WTC11 (cell line): ENCODE measurements around the gene NFE2L3. TPM values are rescaled to one million over a fixed set of nuclear protein-coding genes. Genes with fewer than 3 reads are reported as not detected.

ENCODE experiments used
- ATAC-seq: fragments of 200-7000 bp; cut with Tn5 transposase; 2 replicates; pipeline ENCODE4 v1.10.0; 2021; ENCODE audit warnings: mild to moderate bottlenecking, moderate library complexity
- CTCF ChIA-PET: fragments of 300-600 bp; sonication (Branson Sonifier 250); formaldehyde crosslinking; loops from one replicate; lab custom pipeline; 2021; ENCODE audit warnings: antibody characterized with exemption; lab: Charles Lee
- POLR2A ChIA-PET: fragments of 350-600 bp; sonication (Branson Sonifier 250); formaldehyde crosslinking; loops from one replicate; lab custom pipeline; 2021; ENCODE audit warnings: antibody characterized with exemption; lab: Charles Lee
- DNase-seq: peaks from one replicate; pipeline ENCODE4 v3.0.0; 2021; ENCODE audit warnings: low spot score
- H3K27ac Mint-ChIP-seq: 2 replicates; pipeline ENCODE4 v1.8.0; 2021; ENCODE audit warnings: mixed read lengths
- H3K27me3 Mint-ChIP-seq: 2 replicates; pipeline ENCODE4 v1.8.0; 2021; ENCODE audit warnings: low read depth, mild to moderate bottlenecking, moderate library complexity, mixed read lengths
- H3K36me3 Mint-ChIP-seq: 2 replicates; pipeline ENCODE4 v1.8.0; 2021; ENCODE audit warnings: mixed read lengths
- H3K4me1 Mint-ChIP-seq: 2 replicates; pipeline ENCODE4 v1.8.0; 2022; ENCODE audit warnings: mixed read lengths
- H3K4me3 Mint-ChIP-seq: 2 replicates; pipeline ENCODE4 v1.8.0; 2021; ENCODE audit warnings: mild to moderate bottlenecking, moderate library complexity, mixed read lengths
- H3K9me3 Mint-ChIP-seq: 2 replicates; pipeline ENCODE4 v1.8.0; 2021; ENCODE audit warnings: mixed read lengths
- AR ChIP-seq: fragments of 250-450 bp; sonication (Bioruptor Pico); IDR thresholded peaks from 2 replicates; pipeline ENCODE4 v1.9.0; 2021; ENCODE audit warnings: mild to moderate bottlenecking
- CREB1 ChIP-seq: sonication (generic); formaldehyde crosslinking; IDR thresholded peaks from 2 replicates; pipeline ENCODE4 v1.8.0; 2023; ENCODE audit warnings: mild to moderate bottlenecking, missing genetic modification reagents
- ESRRA ChIP-seq: sonication (generic); formaldehyde crosslinking; IDR thresholded peaks from 2 replicates; pipeline ENCODE4 v1.8.1; 2022; ENCODE audit warnings: mild to moderate bottlenecking, missing genetic modification reagents, borderline replicate concordance
- ETV6 ChIP-seq: sonication (generic); formaldehyde crosslinking; IDR thresholded peaks from 2 replicates; pipeline ENCODE4 v1.8.1; 2022; ENCODE audit warnings: mild to moderate bottlenecking, missing genetic modification reagents
- FOXP1 ChIP-seq: sonication (generic); formaldehyde crosslinking; IDR thresholded peaks from 2 replicates; pipeline ENCODE4 v1.8.0; 2022; ENCODE audit warnings: missing genetic modification reagents, mild to moderate bottlenecking, moderate library complexity, borderline replicate concordance
- HMGA2 ChIP-seq: fragments of 250-450 bp; sonication (Bioruptor Pico); IDR thresholded peaks from 2 replicates; pipeline ENCODE4 v1.4.0; 2021; ENCODE audit warnings: mild to moderate bottlenecking, moderate library complexity
- KAT7 ChIP-seq: sonication (generic); formaldehyde crosslinking; IDR thresholded peaks from 2 replicates; pipeline ENCODE4 v1.8.1; 2023; ENCODE audit warnings: missing genetic modification reagents, mild to moderate bottlenecking, borderline replicate concordance
- MYBL2 ChIP-seq: sonication (generic); formaldehyde crosslinking; IDR thresholded peaks from 2 replicates; pipeline ENCODE4 v1.8.1; 2023; ENCODE audit warnings: mild to moderate bottlenecking, moderate library complexity, missing genetic modification reagents
- NFATC4 ChIP-seq: fragments of 250-450 bp; sonication (Bioruptor Pico); IDR thresholded peaks from 2 replicates; pipeline ENCODE4 v1.9.0; 2021; ENCODE audit warnings: mild to moderate bottlenecking
- NFE2L1 ChIP-seq: sonication (generic); formaldehyde crosslinking; IDR thresholded peaks from 2 replicates; pipeline ENCODE4 v1.8.1; 2023; ENCODE audit warnings: missing genetic modification reagents
- RELA ChIP-seq: sonication (generic); formaldehyde crosslinking; IDR thresholded peaks from 2 replicates; pipeline ENCODE4 v1.8.1; 2022; ENCODE audit warnings: missing genetic modification reagents, mild to moderate bottlenecking, borderline replicate concordance
- SMAD4 ChIP-seq: sonication (generic); formaldehyde crosslinking; IDR thresholded peaks from 2 replicates; pipeline ENCODE4 v1.8.0; 2022; ENCODE audit warnings: mild to moderate bottlenecking, missing genetic modification reagents
- STAT6 ChIP-seq: sonication (generic); formaldehyde crosslinking; conservative IDR thresholded peaks from 2 replicates; pipeline ENCODE4 v1.8.1; 2023; ENCODE audit warnings: mild to moderate bottlenecking, low read depth, missing genetic modification reagents, moderate library complexity
- TEAD1 ChIP-seq: sonication (generic); formaldehyde crosslinking; IDR thresholded peaks from 2 replicates; pipeline ENCODE4 v1.8.0; 2022; ENCODE audit warnings: mild to moderate bottlenecking, missing genetic modification reagents
- TP53 ChIP-seq: sonication (generic); formaldehyde crosslinking; IDR thresholded peaks from 2 replicates; pipeline ENCODE4 v1.8.1; 2023; ENCODE audit warnings: mild to moderate bottlenecking, missing genetic modification reagents
- ZBTB21 ChIP-seq: sonication (generic); formaldehyde crosslinking; IDR thresholded peaks from 2 replicates; pipeline ENCODE4 v1.8.1; 2023; ENCODE audit warnings: mild to moderate bottlenecking, missing genetic modification reagents, borderline replicate concordance
- ZNF219 ChIP-seq: sonication (generic); formaldehyde crosslinking; IDR thresholded peaks from 2 replicates; pipeline ENCODE4 v1.8.0; 2023; ENCODE audit warnings: missing genetic modification reagents, mild to moderate bottlenecking, borderline replicate concordance
- ZNF416 ChIP-seq: fragments of 250-450 bp; sonication (Bioruptor Pico); IDR thresholded peaks from 2 replicates; pipeline ENCODE4 v1.9.0; 2021; ENCODE audit warnings: mild to moderate bottlenecking, inconsistent platforms
- ZNF423 ChIP-seq: fragments of 250-450 bp; sonication (Bioruptor Pico); IDR thresholded peaks from 2 replicates; pipeline ENCODE4 v2.1.2; 2022; ENCODE audit warnings: mild to moderate bottlenecking, moderate library complexity
- total RNA-seq: library from RNA; stranded (reverse); gene quantifications from 3 replicates; pipeline ENCODE4 v1.2.3, GENCODE V29; 2021
- TF ChIP-seq, protein P1 (sequence below): fragments of 250-450 bp; sonication (Bioruptor Pico); IDR thresholded peaks from 2 replicates; pipeline ENCODE4 v1.8.0; 2021; ENCODE audit warnings: mild to moderate bottlenecking
- TF ChIP-seq, protein P2 (sequence below): sonication (generic); formaldehyde crosslinking; IDR thresholded peaks from 2 replicates; pipeline ENCODE4 v1.8.0; 2022; ENCODE audit warnings: missing genetic modification reagents

NFE2L3 gene
- total RNA-seq, 1 experiment from 2014 or later = 66.8 TPM

DNA sequence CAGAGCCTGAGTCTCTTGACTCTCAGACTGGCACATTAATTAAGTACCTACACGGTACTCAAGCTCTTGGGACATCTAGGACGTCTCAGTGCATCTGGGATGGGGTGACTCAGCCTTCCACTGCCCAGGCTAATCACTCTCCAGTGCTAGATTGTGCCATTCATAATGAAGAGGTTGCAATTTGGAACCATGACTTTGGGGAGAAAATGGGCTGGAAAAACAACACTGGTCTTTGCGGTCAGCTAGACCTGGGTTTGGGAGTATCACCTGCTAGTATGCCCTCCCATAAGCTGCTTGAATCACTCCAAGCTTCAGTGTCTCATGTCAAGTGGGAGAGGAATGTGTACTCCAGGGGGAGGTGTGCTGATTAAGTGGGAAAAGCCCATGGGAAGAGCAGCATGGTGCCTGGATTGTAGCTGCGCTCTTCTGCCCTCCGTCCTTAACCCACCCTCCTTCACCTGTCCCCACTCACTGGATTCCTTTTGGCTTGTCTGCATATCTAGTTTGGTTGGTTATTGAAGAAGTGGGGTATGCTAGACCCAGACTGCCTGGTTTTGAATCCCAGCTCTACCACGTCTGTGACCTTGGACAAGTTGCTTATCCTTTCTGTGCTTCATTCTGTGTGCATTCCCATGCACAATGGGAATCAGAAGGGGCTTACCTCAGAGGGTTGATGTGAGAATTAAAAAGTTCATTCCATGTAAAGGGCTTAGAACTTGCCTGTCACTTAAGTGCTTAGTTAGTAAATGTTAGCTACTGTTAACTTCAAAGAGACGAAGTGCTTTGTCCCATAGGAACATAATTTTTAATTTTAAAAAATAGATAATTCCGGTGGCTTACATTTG lies 3.8 kb downstream of the NFE2L3 start:
- ATAC-seq (peak; percentile 2; the same call in 1 of the 2 replicates), DNase-seq (no peak)
- Mint-ChIP-seq H3K4me1 (peaks cover 84% of the 10 kb centered on the region), H3K27me3 (no peaks in the 10 kb centered on the region; the same call in 1 of the 2 replicates), H3K27ac (peak overlapping the region; percentile 93), H3K36me3 (peaks cover under 1% of the 10 kb centered on the region), H3K4me3 (peak overlapping the region; percentile 89), H3K9me3 (no peaks in the 10 kb centered on the region)
- CTCF ChIA-PET = interaction anchor here (0.6 to 1.2 kb wide), 4 partner anchors 65 to 122 kb away, joined by 3 to 4 read pairs (median 3); no protein-coding TSS in a partner anchor
- POLR2A ChIA-PET = interaction anchor here (0.6 to 3.0 kb wide), 5 partner anchors 33 to 249 kb away, joined by 3 to 15 read pairs (median 4); partner anchors contain the start of gene CBX3
- TF ChIP-seq TEAD1 (CRISPR knock-in tag) (no peak), SMAD4 (CRISPR knock-in tag) (no peak), ESRRA (CRISPR knock-in tag) (no peak), KAT7 (CRISPR knock-in tag) (no peak), HMGA2 (CRISPR knock-in tag) (no peak), ZNF219 (CRISPR knock-in tag) (no peak), NFATC4 (no peak), ZNF423 (CRISPR knock-in tag) (no peak), CREB1 (CRISPR knock-in tag) (no peak), RELA (no peak), TP53 (no peak), STAT6 (CRISPR knock-in tag) (no peak), ZNF416 (CRISPR knock-in tag) (no peak)
- TF ChIP-seq, protein P1, sequence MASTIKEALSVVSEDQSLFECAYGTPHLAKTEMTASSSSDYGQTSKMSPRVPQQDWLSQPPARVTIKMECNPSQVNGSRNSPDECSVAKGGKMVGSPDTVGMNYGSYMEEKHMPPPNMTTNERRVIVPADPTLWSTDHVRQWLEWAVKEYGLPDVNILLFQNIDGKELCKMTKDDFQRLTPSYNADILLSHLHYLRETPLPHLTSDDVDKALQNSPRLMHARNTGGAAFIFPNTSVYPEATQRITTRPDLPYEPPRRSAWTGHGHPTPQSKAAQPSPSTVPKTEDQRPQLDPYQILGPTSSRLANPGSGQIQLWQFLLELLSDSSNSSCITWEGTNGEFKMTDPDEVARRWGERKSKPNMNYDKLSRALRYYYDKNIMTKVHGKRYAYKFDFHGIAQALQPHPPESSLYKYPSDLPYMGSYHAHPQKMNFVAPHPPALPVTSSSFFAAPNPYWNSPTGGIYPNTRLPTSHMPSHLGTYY (CRISPR knock-in tag) = no peak

- H3K4me3 Mint-ChIP-seq = peak overlapping the region; percentile 23; the same call in 1 of the 2 replicates
- ChIA-PET POLR2A (interaction anchor here (1.1 to 3.0 kb wide), 2 partner anchors 9 to 32 kb away, joined by 3 to 15 read pairs; no protein-coding TSS in a partner anchor), CTCF (interaction anchor here (1.2 to 1.5 kb wide), 2 partner anchors 9 to 78 kb away, joined by 4 read pairs; no protein-coding TSS in a partner anchor)
- H3K9me3 Mint-ChIP-seq = no peaks in the 10 kb centered on the region
- ATAC-seq (no peak), DNase-seq (no peak)
- H3K36me3 Mint-ChIP-seq = peaks cover 5% of the 10 kb centered on the region
- H3K4me1 Mint-ChIP-seq = peaks cover 84% of the 10 kb centered on the region
- H3K27ac Mint-ChIP-seq = peak overlapping the region; percentile 68
- no peaks in the 10 kb centered on the region; the same call in 1 of the 2 replicates for H3K27me3 Mint-ChIP-seq
- TF ChIP-seq, protein P1 (CRISPR knock-in tag) = no peak
- TF ChIP-seq AR (CRISPR knock-in tag) (no peak), ETV6 (CRISPR knock-in tag) (no peak), NFE2L1 (CRISPR knock-in tag) (no peak), MYBL2 (CRISPR knock-in tag) (no peak), FOXP1 (CRISPR knock-in tag) (no peak), ZBTB21 (CRISPR knock-in tag) (no peak)
- TF ChIP-seq, protein P2, sequence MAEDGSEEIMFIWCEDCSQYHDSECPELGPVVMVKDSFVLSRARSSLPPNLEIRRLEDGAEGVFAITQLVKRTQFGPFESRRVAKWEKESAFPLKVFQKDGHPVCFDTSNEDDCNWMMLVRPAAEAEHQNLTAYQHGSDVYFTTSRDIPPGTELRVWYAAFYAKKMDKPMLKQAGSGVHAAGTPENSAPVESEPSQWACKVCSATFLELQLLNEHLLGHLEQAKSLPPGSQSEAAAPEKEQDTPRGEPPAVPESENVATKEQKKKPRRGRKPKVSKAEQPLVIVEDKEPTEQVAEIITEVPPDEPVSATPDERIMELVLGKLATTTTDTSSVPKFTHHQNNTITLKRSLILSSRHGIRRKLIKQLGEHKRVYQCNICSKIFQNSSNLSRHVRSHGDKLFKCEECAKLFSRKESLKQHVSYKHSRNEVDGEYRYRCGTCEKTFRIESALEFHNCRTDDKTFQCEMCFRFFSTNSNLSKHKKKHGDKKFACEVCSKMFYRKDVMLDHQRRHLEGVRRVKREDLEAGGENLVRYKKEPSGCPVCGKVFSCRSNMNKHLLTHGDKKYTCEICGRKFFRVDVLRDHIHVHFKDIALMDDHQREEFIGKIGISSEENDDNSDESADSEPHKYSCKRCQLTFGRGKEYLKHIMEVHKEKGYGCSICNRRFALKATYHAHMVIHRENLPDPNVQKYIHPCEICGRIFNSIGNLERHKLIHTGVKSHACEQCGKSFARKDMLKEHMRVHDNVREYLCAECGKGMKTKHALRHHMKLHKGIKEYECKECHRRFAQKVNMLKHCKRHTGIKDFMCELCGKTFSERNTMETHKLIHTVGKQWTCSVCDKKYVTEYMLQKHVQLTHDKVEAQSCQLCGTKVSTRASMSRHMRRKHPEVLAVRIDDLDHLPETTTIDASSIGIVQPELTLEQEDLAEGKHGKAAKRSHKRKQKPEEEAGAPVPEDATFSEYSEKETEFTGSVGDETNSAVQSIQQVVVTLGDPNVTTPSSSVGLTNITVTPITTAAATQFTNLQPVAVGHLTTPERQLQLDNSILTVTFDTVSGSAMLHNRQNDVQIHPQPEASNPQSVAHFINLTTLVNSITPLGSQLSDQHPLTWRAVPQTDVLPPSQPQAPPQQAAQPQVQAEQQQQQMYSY = no peak
Observed at GRCh38 chr7:26156451-26157420, 4.7 kb downstream of the NFE2L3 start.
